Heart left ventricle (tissue), 16 donors: Measurements from ENCODE around the gene SYT12. TPM values are rescaled to one million over a fixed set of nuclear protein-coding genes. Genes with fewer than 3 reads are reported as not detected.

Experiments
- ATAC-seq, 4 donors: fragments of 200-7000 bp; cut with Tn5 transposase; one replicate each; pipeline ENCODE4 v1.9.1; 2020 to 2022; ENCODE audit warnings: moderate library complexity in 4 of 4, mild to moderate bottlenecking in 3 of 4, moderate number of reproducible peaks in 1 of 4
- DNase-seq, 5 donors: peaks; one replicate each; pipeline ENCODE4 v3.0.0-alpha.2; 2020
- H3K27ac ChIP-seq, 12 donors: fragments of 200-600 bp; sonication (generic) in 4 of 12; one replicate each; pipeline versions ENCODE4 v1.5.0 to v1.8.0; 2016 to 2022; ENCODE audit warnings: mild to moderate bottlenecking in 2 of 12
- H3K27me3 ChIP-seq, 9 donors: fragments of 200-600 bp; sonication (generic) in 2 of 9; one replicate each; pipeline versions ENCODE4 v1.5.1 to v1.8.0; 2016 to 2022; ENCODE audit warnings: mild to moderate bottlenecking in 3 of 9
- H3K36me3 ChIP-seq, 9 donors: fragments of 200-600 bp; sonication (generic) in 2 of 9; one replicate each; pipeline versions ENCODE4 v1.5.0 to v1.8.0; 2018 to 2022; ENCODE audit warnings: mild to moderate bottlenecking in 2 of 9
- H3K4me1 ChIP-seq, 12 donors: fragments of 200-600 bp; sonication (generic) in 4 of 12; one replicate each; pipeline versions ENCODE4 v1.5.0 to v1.8.0; 2016 to 2022; ENCODE audit warnings: mild to moderate bottlenecking in 3 of 12
- H3K4me3 ChIP-seq, 12 donors: fragments of 200-600 bp; sonication (generic) in 4 of 12; one replicate each; pipeline versions ENCODE4 v1.5.0 to v1.8.0; 2017 to 2022; ENCODE audit warnings: mild to moderate bottlenecking in 9 of 12, moderate library complexity in 4 of 12
- H3K9me3 ChIP-seq, 12 donors: fragments of 200-600 bp; sonication (generic) in 4 of 12; one replicate each; pipeline versions ENCODE4 v1.5.0 to v1.8.0; 2016 to 2022; ENCODE audit warnings: mild to moderate bottlenecking in 1 of 12
- POLR2A ChIP-seq, 2 donors: fragments of 450-650 bp; IDR thresholded peaks; one replicate each; pipeline ENCODE4 v1.6.1; 2017; ENCODE audit warnings: antibody characterized with exemption in 2 of 2, mild to moderate bottlenecking in 2 of 2, moderate library complexity in 2 of 2
- WGBS, 4 donors: extraction: QIAGEN DNeasy Blood & Tissue Kit in 2 of 4; methylation state at CpG; one replicate each; pipeline versions ENCODE4 v1.1.5 to v1.1.7; 2013 to 2018; 5-methylcytosine and 5-hydroxymethylcytosine counted together
- intact Hi-C, 10 donors: fragments of 100-400 bp; cut with DNase I; formaldehyde crosslinking; loops; one replicate each; pipeline versions ENCODE4 v1.11.1 to v1.14.2; 2022
- polyA plus RNA-seq, 2 donors: library from polyadenylated mRNA; stranded (reverse); fragments of 200-250 nt; gene quantifications; one replicate each; pipeline ENCODE4 v1.2.3, GENCODE V29; 2013
- total RNA-seq, 9 donors: library from RNA; depleted of rRNA in 2 of 9; stranded (reverse); fragments of >200 nt in 2 of 9; fragmentation: NEBNext Ultra II Directional in 3 of 9; extraction: Animal tissue kit (Norgen Biotek cat#: 25700) in 3 of 9; gene quantifications; one replicate each; pipeline versions ENCODE4 v1.1.0 to v1.2.4, GENCODE V29; 2016 to 2023
- TF ChIP-seq, protein P1 (sequence below), 12 donors: fragments of 200-600 bp; sonication (generic) in 4 of 12; IDR thresholded peaks; one replicate each; pipeline versions ENCODE4 v1.5.0 to v1.8.0; 2018 to 2022; ENCODE audit warnings: antibody characterized with exemption in 12 of 12, mild to moderate bottlenecking in 5 of 12
- donor health status: ischemic (EF 13 %, LVEDD 7.1; RV severe dilation, severe dysfunction).
- donor health status: healthy with polysubstance abuse.
- donor health status: DM: no; HTN: yes; CAD: no.
- donor health status: DM: no; HTN: no; CAD: no.
- donor health status: ischemic (EF 25% LVEDD 6.9; RV normal size, moderate dysfunction).
- donor health status: ischemic (EF 25% LVEDD 5.7; RV mildly dilated, moderate dysfunction).
- donor health status: healthy.
- donor health status: DM: yes; HTN: yes; CAD: no.
- donor health status: ischemic (EF 35%, LVEDD 5.7; RV mildly dilated, moderate dysfunction).
- donor health status: nonischemic (EF 11% LVEDD 7.7; RV severe dilation, severe dysfunction).
- donor health status: DM: yes; HTN: yes; CAD: no.
- donor health status: PGD.
- donor health status: ischemic (EF 29% LVEDD 5.4; RV normal size, mild dysfunction).
- donor health status: nonischemic (EF 23%, LVEDD 6.1; RV moderate dilation, normal function).

Gene SYT12
- total and polyA plus RNA-seq, 11 donors = 0.04 to 2.2 (median 0.40) TPM; not detected in 2

- H3K36me3 ChIP-seq = no peaks in the 10 kb centered on the region
- 78 to 85% (median 82%) methylated on average over 2 of the region's 2 CpGs for WGBS, 4 donors
- peaks cover 0 to 8% (median 2%) of the 10 kb centered on the region in 12 donors for H3K4me1 ChIP-seq
- no peak for ATAC-seq
- no peak overlapping the region for H3K27ac ChIP-seq
- no peak for DNase-seq
- H3K27me3 ChIP-seq = no peaks in the 10 kb centered on the region
- intact Hi-C loops = no loop called here
- no peaks in the 10 kb centered on the region for H3K9me3 ChIP-seq
- no peak overlapping the region for H3K4me3 ChIP-seq
- TF ChIP-seq POLR2A (IDR thresholded peaks at IDR 0.05) = no peak
- TF ChIP-seq, protein P1, sequence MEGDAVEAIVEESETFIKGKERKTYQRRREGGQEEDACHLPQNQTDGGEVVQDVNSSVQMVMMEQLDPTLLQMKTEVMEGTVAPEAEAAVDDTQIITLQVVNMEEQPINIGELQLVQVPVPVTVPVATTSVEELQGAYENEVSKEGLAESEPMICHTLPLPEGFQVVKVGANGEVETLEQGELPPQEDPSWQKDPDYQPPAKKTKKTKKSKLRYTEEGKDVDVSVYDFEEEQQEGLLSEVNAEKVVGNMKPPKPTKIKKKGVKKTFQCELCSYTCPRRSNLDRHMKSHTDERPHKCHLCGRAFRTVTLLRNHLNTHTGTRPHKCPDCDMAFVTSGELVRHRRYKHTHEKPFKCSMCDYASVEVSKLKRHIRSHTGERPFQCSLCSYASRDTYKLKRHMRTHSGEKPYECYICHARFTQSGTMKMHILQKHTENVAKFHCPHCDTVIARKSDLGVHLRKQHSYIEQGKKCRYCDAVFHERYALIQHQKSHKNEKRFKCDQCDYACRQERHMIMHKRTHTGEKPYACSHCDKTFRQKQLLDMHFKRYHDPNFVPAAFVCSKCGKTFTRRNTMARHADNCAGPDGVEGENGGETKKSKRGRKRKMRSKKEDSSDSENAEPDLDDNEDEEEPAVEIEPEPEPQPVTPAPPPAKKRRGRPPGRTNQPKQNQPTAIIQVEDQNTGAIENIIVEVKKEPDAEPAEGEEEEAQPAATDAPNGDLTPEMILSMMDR (IDR thresholded peaks at IDR 0.05) = no peak
These were observed 30.9 kb upstream of the SYT12 start for GRCh38 chr11:66992041-66992440.

DNA sequence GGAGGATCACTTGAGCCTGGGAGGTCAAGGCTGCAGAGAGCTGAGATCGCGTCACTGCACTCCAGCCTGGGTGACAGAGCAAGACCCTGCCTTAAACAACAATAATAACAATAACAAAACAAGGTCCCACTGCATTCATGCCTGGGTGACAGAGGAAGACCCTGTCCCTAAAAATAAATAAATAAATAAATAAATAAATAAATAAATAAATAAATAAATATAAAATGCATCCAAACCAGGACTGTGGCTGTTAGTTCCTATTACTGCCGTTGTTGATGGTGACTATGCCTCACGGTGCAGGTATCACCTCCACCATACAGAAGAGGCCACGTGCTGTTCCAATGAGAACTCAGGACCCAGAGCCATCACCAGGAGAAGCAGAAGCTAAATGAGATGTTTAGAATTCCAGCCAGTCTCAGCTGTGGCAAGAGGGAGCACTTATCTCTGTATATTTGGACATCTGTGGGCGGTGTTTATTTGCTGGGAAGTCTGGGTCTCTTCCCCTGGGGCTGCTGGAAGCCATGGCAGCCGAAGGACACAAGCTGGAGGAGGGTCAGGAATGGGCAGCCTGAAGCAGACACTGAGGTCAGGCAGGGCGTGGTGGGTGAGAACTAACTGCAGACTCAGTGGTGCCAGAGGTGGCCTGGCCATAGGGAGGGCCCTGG is 26.2 kb upstream of the SYT12 start:
- ATAC-seq (peak in 3 of 4 donors; percentile 48 to 90 (median 83)), DNase-seq (peak in 1 of 5 donors; percentile 50)
- intact Hi-C loops = no loop called here
- Histone ChIP-seq H3K27me3 (no peaks in the 10 kb centered on the region), H3K4me1 (peaks cover 0 to 11% (median 0%) of the 10 kb centered on the region in 12 donors), H3K27ac (no peak overlapping the region), H3K4me3 (no peak overlapping the region), H3K9me3 (no peaks in the 10 kb centered on the region), H3K36me3 (no peaks in the 10 kb centered on the region)
- 50 to 60% (median 56%) methylated on average over 8 of the region's 8 CpGs for WGBS, 4 donors
- no peak for TF ChIP-seq POLR2A (IDR thresholded peaks at IDR 0.05)
- TF ChIP-seq, protein P1 (IDR thresholded peaks at IDR 0.05) = no peak

DNA sequence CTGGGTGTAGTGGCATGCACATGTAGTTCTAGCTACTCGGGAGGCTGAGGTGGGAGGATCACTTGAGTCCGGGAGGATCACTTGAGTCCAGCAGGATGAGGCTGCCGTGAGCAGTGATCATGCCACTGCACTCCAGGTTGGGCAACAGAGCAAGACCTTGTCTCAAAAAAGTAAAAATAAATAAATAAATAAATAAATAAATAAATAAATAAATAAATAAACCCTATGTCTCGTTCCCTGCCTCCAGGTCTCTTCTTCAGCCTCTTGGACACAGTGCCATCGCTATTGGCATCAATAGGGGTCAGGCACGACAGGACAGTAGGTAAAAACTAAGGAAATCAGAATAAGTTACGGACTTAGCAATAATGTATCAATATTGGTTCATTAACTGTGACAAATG is 23.4 kb upstream of the SYT12 start:
- Histone ChIP-seq H3K4me3 (no peak overlapping the region), H3K27me3 (no peaks in the 10 kb centered on the region), H3K27ac (no peak overlapping the region), H3K4me1 (peaks cover 0 to 11% (median 0%) of the 10 kb centered on the region in 12 donors), H3K36me3 (no peaks in the 10 kb centered on the region), H3K9me3 (no peaks in the 10 kb centered on the region)
- WGBS, 4 donors = 88 to 92% (median 91%) methylated on average over 7 of the region's 7 CpGs
- ATAC-seq (no peak), DNase-seq (no peak)
- TF ChIP-seq, protein P1 (IDR thresholded peaks at IDR 0.05) = no peak
- no peak for TF ChIP-seq POLR2A (IDR thresholded peaks at IDR 0.05)
- intact Hi-C loops = no loop called here

GRCh38 chr11:67001332-67001731 is 21.6 kb upstream of the SYT12 start:
- H3K27ac ChIP-seq = no peak overlapping the region
- H3K4me3 ChIP-seq = no peak overlapping the region
- H3K9me3 ChIP-seq = no peaks in the 10 kb centered on the region
- peaks cover 0 to 10% (median 0%) of the 10 kb centered on the region in 12 donors for H3K4me1 ChIP-seq
- TF ChIP-seq, protein P1 (IDR thresholded peaks at IDR 0.05) = no peak
- TF ChIP-seq POLR2A (IDR thresholded peaks at IDR 0.05) = no peak
- no peak for ATAC-seq
- no peaks in the 10 kb centered on the region for H3K27me3 ChIP-seq
- 97 to 100% (median 97%) methylated on average over 5 of the region's 5 CpGs for WGBS, 4 donors
- H3K36me3 ChIP-seq = no peaks in the 10 kb centered on the region
- intact Hi-C loops = no loop called here
- DNase-seq = no peak
